Tibial nerve (tissue), 3 donors: ENCODE data around the gene TSPAN3.

Source experiments
- CTCF ChIP-seq, 5 experiments: fragments of 200-600 bp in 3 of 5; fragments of 450-650 bp in 2 of 5; sonication (generic) in 3 of 5; IDR thresholded peaks; one replicate each; pipeline ENCODE4 v1.5.1; 2016 to 2019; ENCODE audit warnings: antibody characterized with exemption in 5 of 5, mild to moderate bottlenecking in 3 of 5, moderate library complexity in 2 of 5
- POLR2A ChIP-seq, 2 donors: fragments of 450-650 bp; IDR thresholded peaks; one replicate each; pipeline ENCODE4 v1.6.1; 2017; ENCODE audit warnings: antibody characterized with exemption in 2 of 2, mild to moderate bottlenecking in 2 of 2, moderate library complexity in 2 of 2

DNA sequence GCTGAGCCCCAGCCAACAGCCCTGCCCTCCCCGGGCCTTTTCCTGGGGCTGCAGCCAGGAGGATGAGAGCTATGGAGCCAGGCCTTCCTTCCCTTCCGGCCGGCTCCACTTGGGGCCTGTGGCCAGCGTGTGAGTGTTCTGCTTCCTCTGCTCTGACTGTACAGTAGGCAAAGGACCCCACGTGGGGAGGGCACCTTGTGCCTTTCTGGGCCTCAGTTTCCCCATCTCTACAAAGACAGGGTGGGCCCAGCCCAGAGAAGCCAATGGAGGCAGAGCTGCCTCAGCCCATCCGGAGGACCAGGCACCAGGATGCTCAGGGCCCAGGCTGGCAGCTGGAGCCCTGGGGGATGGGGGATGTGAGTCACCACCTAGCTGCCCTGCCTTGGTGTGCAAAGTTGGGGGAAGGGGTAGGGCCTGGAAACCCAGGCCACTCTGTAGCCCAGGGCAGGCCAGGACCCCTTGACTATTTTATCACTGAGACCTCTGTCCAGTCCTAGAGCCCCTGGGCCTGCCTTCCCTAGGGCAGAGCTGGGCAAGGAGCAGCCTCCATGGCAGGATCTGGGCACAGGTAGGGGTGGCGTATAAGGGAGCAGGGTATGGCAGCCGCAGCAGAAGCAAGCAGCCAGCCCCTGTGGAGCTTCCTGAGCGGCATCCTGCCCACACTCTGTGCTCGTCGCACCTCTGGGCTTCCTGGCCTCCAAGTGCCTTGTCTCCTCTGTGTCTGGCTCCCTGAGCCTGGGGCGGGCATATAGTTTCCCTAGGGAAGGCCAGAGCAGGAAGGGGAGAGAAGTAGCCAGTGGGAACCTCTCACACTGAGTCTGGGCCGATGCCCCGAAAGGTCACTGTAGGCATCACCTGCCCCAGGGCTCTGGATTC is 74.1 kb downstream of the TSPAN3 start:
- TF ChIP-seq CTCF (IDR thresholded peaks at IDR 0.05) (no peak), POLR2A (IDR thresholded peaks at IDR 0.05) (no peak)
